CD8-positive, alpha-beta memory T cell (primary cell): Measurements from ENCODE around the gene PHYKPL. TPM values are rescaled to one million over a fixed set of nuclear protein-coding genes. Genes with fewer than 3 reads are reported as not detected.

Experiments
- CTCF ChIA-PET: fragments of 350-600 bp; sonication (Branson Sonifier 250); formaldehyde crosslinking; loops from one replicate; lab custom pipeline; 2021; ENCODE audit warnings: antibody characterized with exemption; lab: Charles Lee
- POLR2A ChIA-PET: fragments of 350-600 bp; sonication (Branson Sonifier 250); formaldehyde crosslinking; loops from one replicate; lab custom pipeline; 2021; ENCODE audit warnings: antibody characterized with exemption; lab: Charles Lee
- DNase-seq, 5 donors: peaks; one replicate each; pipeline versions ENCODE4 v3.0.0 to v3.0.0-alpha.2; 2020 to 2022; ENCODE audit warnings: mixed read lengths in 1 of 5
- H3K27ac ChIP-seq: one replicate; pipeline ENCODE4 v1.7.0; 2013; ENCODE audit warnings: low read depth, mild to moderate bottlenecking, low read length, moderate library complexity
- H3K27me3 ChIP-seq: 2 replicates; pipeline ENCODE4 v1.7.0; 2013; ENCODE audit warnings: low read length, mild to moderate bottlenecking; ENCODE audit not compliant: insufficient read depth, poor library complexity, severe bottlenecking
- H3K36me3 ChIP-seq: 2 replicates; pipeline ENCODE4 v1.7.0; 2013; ENCODE audit warnings: mild to moderate bottlenecking, low read length, moderate library complexity; ENCODE audit not compliant: insufficient read depth
- H3K4me1 ChIP-seq: 2 replicates; pipeline ENCODE4 v1.7.0; 2013; ENCODE audit warnings: mild to moderate bottlenecking, low read length, moderate library complexity; ENCODE audit not compliant: insufficient read depth
- H3K4me3 ChIP-seq: 2 replicates; pipeline ENCODE4 v1.7.0; 2013; ENCODE audit warnings: mild to moderate bottlenecking, low read length
- H3K9me3 ChIP-seq: 2 replicates; pipeline ENCODE4 v1.7.0; 2013; ENCODE audit warnings: mild to moderate bottlenecking, low read length
- H3K27ac Mint-ChIP-seq, 8 donors: one replicate each; pipeline ENCODE4 v1.8.0; 2020 to 2021; ENCODE audit warnings: mixed read lengths in 8 of 8, mild to moderate bottlenecking in 6 of 8, inconsistent platforms in 3 of 8, moderate library complexity in 3 of 8
- H3K27me3 Mint-ChIP-seq, 2 donors: one replicate each; pipeline ENCODE4 v1.8.0; 2020 to 2021; ENCODE audit warnings: mixed read lengths in 2 of 2, mild to moderate bottlenecking in 1 of 2, moderate library complexity in 1 of 2
- H3K36me3 Mint-ChIP-seq, 3 donors: one replicate each; pipeline ENCODE4 v1.8.0; 2020 to 2021; ENCODE audit warnings: mixed read lengths in 3 of 3, inconsistent platforms in 1 of 3, mild to moderate bottlenecking in 1 of 3
- H3K4me1 Mint-ChIP-seq, 3 donors: one replicate each; pipeline ENCODE4 v1.8.0; 2020 to 2021; ENCODE audit warnings: mixed read lengths in 3 of 3, inconsistent platforms in 1 of 3, mild to moderate bottlenecking in 1 of 3
- H3K4me3 Mint-ChIP-seq, 7 donors: one replicate each; pipeline ENCODE4 v1.8.0; 2020 to 2021; ENCODE audit warnings: mixed read lengths in 7 of 7, mild to moderate bottlenecking in 6 of 7, moderate library complexity in 4 of 7, inconsistent platforms in 2 of 7
- H3K9me3 Mint-ChIP-seq, 5 donors: one replicate each; pipeline ENCODE4 v1.8.0; 2020 to 2022; ENCODE audit warnings: mixed read lengths in 5 of 5, mild to moderate bottlenecking in 3 of 5, moderate library complexity in 2 of 5, inconsistent platforms in 1 of 5
- polyA plus RNA-seq: library from polyadenylated mRNA; unstranded; fragments of 300-500 nt; fragmentation: Illumina TruSeq; gene quantifications from one replicate; pipeline ENCODE4 v1.2.3, GENCODE V29; 2021
- total RNA-seq, 2 experiments: library from RNA; stranded (reverse); gene quantifications; one replicate each; pipeline ENCODE4 v1.2.3, GENCODE V29; 2021

Gene PHYKPL
- total and polyA plus RNA-seq, 3 experiments from 2014 or later, result 41.6 to 61.1 (median 57.8) TPM

GRCh38 chr5:178216779-178217178 lies 15.8 kb downstream of the PHYKPL start:
- ChIA-PET POLR2A (interaction anchor here (0.6 kb wide), 1 partner anchor 101 kb away, joined by 3 read pairs; no protein-coding TSS in a partner anchor), CTCF (interaction anchor here (1.0 to 1.3 kb wide), 2 partner anchors 18 to 142 kb away, joined by 3 to 5 read pairs; no protein-coding TSS in a partner anchor)
- DNase-seq, result no peak
- H3K27ac ChIP-seq, result no peak overlapping the region
- H3K36me3 ChIP-seq, result peaks cover 38% of the 10 kb centered on the region
- no peaks in the 10 kb centered on the region for H3K4me1 ChIP-seq
- no peaks in the 10 kb centered on the region for H3K9me3 ChIP-seq
- Mint-ChIP-seq H3K27ac (no peak overlapping the region), H3K36me3 (peaks cover 4 to 85% (median 9%) of the 10 kb centered on the region in 3 donors), H3K4me3 (peak overlapping the region in 1 of 7 donors; percentile 65), H3K9me3 (no peaks in the 10 kb centered on the region), H3K27me3 (no peaks in the 10 kb centered on the region), H3K4me1 (peaks cover 27 to 46% (median 36%) of the 10 kb centered on the region in 3 donors)
- no peak overlapping the region for H3K4me3 ChIP-seq
- no peaks in the 10 kb centered on the region for H3K27me3 ChIP-seq

DNA sequence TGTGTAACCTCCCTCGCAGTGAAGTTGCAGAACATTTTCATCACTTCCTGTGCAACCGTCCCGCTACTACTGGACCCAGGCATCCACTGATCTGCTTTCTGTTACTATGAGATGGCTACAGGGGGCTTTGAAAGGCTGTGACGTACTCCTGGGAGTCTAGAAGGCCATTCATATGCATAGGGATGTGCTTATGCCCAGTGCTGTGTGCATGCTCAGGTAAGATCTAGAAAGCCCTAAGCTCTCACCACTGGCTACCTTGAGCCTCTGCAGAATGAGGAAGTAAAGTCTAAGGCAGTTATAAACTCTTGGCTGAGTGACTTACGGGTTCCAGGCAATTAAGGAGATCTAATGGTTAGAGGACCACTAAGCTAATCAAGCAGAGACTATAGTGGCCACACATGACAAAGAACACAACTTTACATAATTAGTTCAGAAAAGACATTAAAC lies 16.5 kb downstream of the PHYKPL start:
- H3K36me3 Mint-ChIP-seq, result peaks cover 4 to 85% (median 9%) of the 10 kb centered on the region in 3 donors
- H3K27ac ChIP-seq, result no peak overlapping the region
- H3K9me3 Mint-ChIP-seq, result no peaks in the 10 kb centered on the region
- DNase-seq, result no peak
- H3K4me3 Mint-ChIP-seq, result no peak overlapping the region
- ChIA-PET CTCF (interaction anchor here (1.0 to 1.3 kb wide), 2 partner anchors 19 to 141 kb away, joined by 3 to 5 read pairs; no protein-coding TSS in a partner anchor), POLR2A (interaction anchor here (0.7 to 0.9 kb wide), 2 partner anchors 11 to 12 kb away, joined by 3 to 4 read pairs; partner anchors contain the start of gene HNRNPAB)
- H3K27ac Mint-ChIP-seq, result peak overlapping the region in 5 of 8 donors; percentile 36 to 85 (median 73)
- no peaks in the 10 kb centered on the region for H3K4me1 ChIP-seq
- no peak overlapping the region for H3K4me3 ChIP-seq
- H3K4me1 Mint-ChIP-seq, result peaks cover 22 to 44% (median 29%) of the 10 kb centered on the region in 3 donors
- no peaks in the 10 kb centered on the region for H3K9me3 ChIP-seq
- H3K27me3 Mint-ChIP-seq, result no peaks in the 10 kb centered on the region
- peaks cover 45% of the 10 kb centered on the region for H3K36me3 ChIP-seq
- no peaks in the 10 kb centered on the region for H3K27me3 ChIP-seq

- H3K4me3 ChIP-seq, result no peak overlapping the region
- Mint-ChIP-seq H3K4me1 (peaks cover 15 to 38% (median 26%) of the 10 kb centered on the region in 3 donors), H3K9me3 (no peaks in the 10 kb centered on the region), H3K27me3 (no peaks in the 10 kb centered on the region), H3K4me3 (no peak overlapping the region), H3K27ac (peak overlapping the region in 5 of 8 donors; percentile 29 to 73 (median 36)), H3K36me3 (peaks cover 4 to 85% (median 9%) of the 10 kb centered on the region in 3 donors)
- ChIA-PET CTCF (interaction anchor here (1.0 to 1.3 kb wide), 2 partner anchors 19 to 140 kb away, joined by 3 to 5 read pairs; no protein-coding TSS in a partner anchor), POLR2A (interaction anchor here (0.7 to 0.9 kb wide), 2 partner anchors 10 to 11 kb away, joined by 3 to 4 read pairs; partner anchors contain the start of gene HNRNPAB)
- peaks cover 45% of the 10 kb centered on the region for H3K36me3 ChIP-seq
- DNase-seq, result no peak
- no peaks in the 10 kb centered on the region for H3K9me3 ChIP-seq
- H3K27ac ChIP-seq, result no peak overlapping the region
- H3K4me1 ChIP-seq, result no peaks in the 10 kb centered on the region
- H3K27me3 ChIP-seq, result no peaks in the 10 kb centered on the region
These were observed 17.2 kb downstream of the PHYKPL start for GRCh38 chr5:178215280-178216002.

DNA sequence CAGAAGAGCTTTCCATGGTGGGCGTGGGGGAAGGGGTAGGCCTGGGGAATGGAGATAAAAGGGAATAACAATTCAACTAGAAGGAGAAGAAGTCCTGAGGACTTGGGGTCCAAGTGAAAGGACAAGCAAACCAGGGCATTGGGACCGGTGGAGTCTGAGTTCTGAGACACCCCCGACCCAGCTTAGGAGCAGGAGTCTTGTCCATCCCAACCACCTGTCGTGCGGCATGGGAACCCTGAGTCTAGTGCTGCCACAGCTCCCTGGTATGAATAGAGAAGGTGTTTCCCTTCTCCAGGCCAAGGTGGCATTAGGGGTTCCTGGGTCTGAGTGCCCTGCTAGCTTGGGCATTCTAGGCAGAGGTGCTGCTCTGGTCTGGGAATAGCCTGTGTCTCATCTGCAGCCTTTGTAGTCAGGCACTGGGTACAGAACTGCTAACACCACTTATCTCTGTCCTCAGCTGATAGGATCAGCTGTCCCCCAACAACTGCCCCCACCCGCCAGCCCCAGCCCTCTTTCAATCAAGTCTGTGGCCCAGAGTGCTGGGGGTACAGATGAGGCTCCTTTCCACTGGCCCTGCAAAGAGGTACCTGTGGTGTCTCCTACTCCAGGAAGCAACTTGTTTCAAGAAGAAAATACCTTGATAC lies 18.3 kb downstream of the PHYKPL start:
- Histone ChIP-seq H3K27ac (no peak overlapping the region), H3K36me3 (peaks cover 56% of the 10 kb centered on the region), H3K9me3 (no peaks in the 10 kb centered on the region), H3K4me3 (no peak overlapping the region), H3K4me1 (no peaks in the 10 kb centered on the region), H3K27me3 (no peaks in the 10 kb centered on the region)
- Mint-ChIP-seq H3K36me3 (peaks cover 8 to 90% (median 9%) of the 10 kb centered on the region in 3 donors), H3K4me1 (peaks cover 16 to 44% (median 30%) of the 10 kb centered on the region in 3 donors), H3K9me3 (no peaks in the 10 kb centered on the region), H3K27ac (peak overlapping the region in 5 of 8 donors; percentile 17 to 91 (median 54)), H3K27me3 (no peaks in the 10 kb centered on the region), H3K4me3 (no peak overlapping the region)
- ChIA-PET CTCF (no interaction called here), POLR2A (interaction anchor here (1.1 kb wide), 1 partner anchor 83 kb away, joined by 3 read pairs; no protein-coding TSS in a partner anchor)
- no peak for DNase-seq

- Histone ChIP-seq H3K4me1 (no peaks in the 10 kb centered on the region), H3K36me3 (peaks cover 61% of the 10 kb centered on the region), H3K27ac (no peak overlapping the region), H3K9me3 (no peaks in the 10 kb centered on the region), H3K4me3 (no peak overlapping the region), H3K27me3 (no peaks in the 10 kb centered on the region)
- CTCF ChIA-PET, result no interaction called here
- Mint-ChIP-seq H3K9me3 (no peaks in the 10 kb centered on the region), H3K27me3 (no peaks in the 10 kb centered on the region), H3K4me3 (no peak overlapping the region), H3K4me1 (peaks cover 16 to 45% (median 30%) of the 10 kb centered on the region in 3 donors), H3K36me3 (peaks cover 7 to 91% (median 10%) of the 10 kb centered on the region in 3 donors), H3K27ac (peak overlapping the region in 4 of 8 donors; percentile 6 to 91 (median 45))
- POLR2A ChIA-PET, result interaction anchor here (1.1 to 1.4 kb wide), 2 partner anchors 9 to 83 kb away, joined by 3 read pairs; partner anchors contain the start of gene HNRNPAB
- DNase-seq, result no peak
These were observed 18.9 kb downstream of the PHYKPL start for GRCh38 chr5:178213748-178214151.

DNA sequence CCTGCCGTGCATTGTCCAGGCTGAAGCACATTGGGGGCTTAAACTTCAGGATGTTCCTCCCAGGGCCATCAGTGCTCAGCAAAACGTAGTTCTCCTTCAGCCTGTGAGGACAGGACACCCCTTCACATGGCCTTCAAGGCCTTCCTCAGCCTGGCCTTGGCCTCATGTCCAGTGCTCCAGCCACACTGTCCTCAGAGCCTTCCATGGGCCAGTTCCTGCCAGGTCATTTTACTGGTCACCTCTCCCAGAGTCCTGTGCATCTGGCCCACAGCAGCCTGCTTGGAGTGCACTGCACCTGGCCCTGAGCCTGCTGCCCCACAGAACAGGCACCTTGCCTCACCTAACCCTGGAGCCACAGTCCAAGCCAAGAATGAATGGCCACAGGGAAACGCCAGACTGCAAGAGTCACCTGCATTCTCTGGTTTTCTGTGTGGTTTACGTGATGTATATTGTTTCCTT lies 19.6 kb downstream of the PHYKPL start:
- DNase-seq, result no peak
- peaks cover 9 to 91% (median 10%) of the 10 kb centered on the region in 3 donors for H3K36me3 Mint-ChIP-seq
- ChIA-PET CTCF (no interaction called here), POLR2A (interaction anchor here (1.4 kb wide), 1 partner anchor 9 kb away, joined by 3 read pairs; the partner anchor contains the start of gene HNRNPAB)
- Histone ChIP-seq H3K9me3 (no peaks in the 10 kb centered on the region), H3K4me1 (peaks cover 5% of the 10 kb centered on the region), H3K27me3 (no peaks in the 10 kb centered on the region), H3K4me3 (no peak overlapping the region), H3K36me3 (peaks cover 68% of the 10 kb centered on the region), H3K27ac (no peak overlapping the region)
- H3K9me3 Mint-ChIP-seq, result no peaks in the 10 kb centered on the region
- no peak overlapping the region for H3K4me3 Mint-ChIP-seq
- H3K4me1 Mint-ChIP-seq, result peaks cover 17 to 52% (median 33%) of the 10 kb centered on the region in 3 donors
- H3K27me3 Mint-ChIP-seq, result no peaks in the 10 kb centered on the region
- H3K27ac Mint-ChIP-seq, result peak overlapping the region in 4 of 8 donors; percentile 6 to 71 (median 58)

DNA sequence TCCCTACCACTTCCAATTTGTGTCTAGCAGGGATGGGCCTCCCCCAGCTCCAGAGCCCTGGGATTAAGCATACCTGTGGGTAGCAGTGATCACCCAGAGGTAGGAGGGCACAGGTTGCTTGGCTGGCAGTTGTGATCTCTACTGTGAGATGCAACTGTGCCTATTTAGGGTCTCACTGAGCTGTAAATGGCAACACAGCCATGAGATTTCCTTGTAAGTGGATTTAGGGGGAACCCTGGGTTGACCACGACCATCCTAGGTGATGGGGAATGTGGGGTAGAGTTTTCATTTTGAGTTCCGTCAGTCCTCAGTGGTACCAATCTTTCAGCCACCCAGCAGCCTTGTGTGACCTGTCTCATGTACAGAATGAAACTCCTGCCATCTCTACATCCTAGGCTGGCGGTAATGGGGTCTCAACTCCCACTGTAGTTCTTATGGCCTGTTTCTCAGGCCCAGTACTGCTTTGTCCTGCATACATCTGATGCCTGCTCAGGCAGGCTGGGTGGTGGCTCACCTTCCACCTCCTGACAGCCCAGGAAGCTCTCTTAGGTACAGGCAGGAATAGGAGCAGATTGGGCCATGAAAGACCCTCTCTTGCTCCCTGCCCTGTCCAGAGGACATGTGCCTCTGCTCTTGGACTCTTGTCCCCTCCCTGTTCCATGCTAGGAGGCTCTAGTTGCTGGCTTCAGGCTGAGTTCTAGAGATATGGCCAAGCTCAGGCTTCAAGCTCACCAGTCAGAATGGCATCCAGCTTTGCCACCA lies 20.2 kb downstream of the PHYKPL start:
- no peaks in the 10 kb centered on the region for H3K9me3 ChIP-seq
- H3K4me1 Mint-ChIP-seq, result peaks cover 22 to 58% (median 39%) of the 10 kb centered on the region in 3 donors
- no peaks in the 10 kb centered on the region for H3K9me3 Mint-ChIP-seq
- peaks cover 10 to 96% (median 12%) of the 10 kb centered on the region in 3 donors for H3K36me3 Mint-ChIP-seq
- no peak overlapping the region for H3K27ac ChIP-seq
- H3K27me3 Mint-ChIP-seq, result no peaks in the 10 kb centered on the region
- H3K4me3 ChIP-seq, result no peak overlapping the region
- no peak overlapping the region for H3K4me3 Mint-ChIP-seq
- ChIA-PET CTCF (no interaction called here), POLR2A (interaction anchor here (1.4 kb wide), 1 partner anchor 8 kb away, joined by 3 read pairs; the partner anchor contains the start of gene HNRNPAB)
- H3K36me3 ChIP-seq, result peaks cover 75% of the 10 kb centered on the region
- peak overlapping the region in 6 of 8 donors; percentile 29 to 80 (median 45) for H3K27ac Mint-ChIP-seq
- H3K4me1 ChIP-seq, result peaks cover 11% of the 10 kb centered on the region
- H3K27me3 ChIP-seq, result no peaks in the 10 kb centered on the region
- DNase-seq, result no peak
